C1 segment of cervical spinal cord (tissue), 14 donors: ENCODE results near the gene OR51A7.
"Not testable (repeated sequence)": the region's sequence is repeated elsewhere in the genome, so short reads cannot be mapped to it uniquely, and the experiment has no call there.

Experiments used
- DNase-seq, 14 donors: peaks; one replicate each; lab custom pipeline; 2025; lab: John Stamatoyannopoulos, UW

Gene OR51A7

GRCh38 chr11:4955613-4956012 is 52.0 kb downstream of the OR51A7 start, which contains the start of gene OR51A2:
TSS of gene OR51A2 (minus strand) at chr11:4955713. CDS start at chr11:4955713, 0 bp downstream.
- not testable (repeated sequence) for DNase-seq

GRCh38 chr11:4957396-4957795 is 53.8 kb downstream of the OR51A7 start:
- DNase-seq: no peak
